IPS-NIHi7 (cell line): ENCODE data around the gene IL17RE.
A peak's percentile ranks its signal among the peaks of the same experiment; 100 is the strongest.

Experiments
- DNase-seq: peaks from one replicate; pipeline ENCODE4 v3.0.0; 2012; ENCODE audit warnings: mixed read lengths; ENCODE audit errors: extremely low spot score

IL17RE gene

GRCh38 chr3:9903238-9903624, 583 bp downstream of the IL17RE start:
- no peak for DNase-seq

GRCh38 chr3:9903904-9904303, 1.3 kb downstream of the IL17RE start:
- DNase-seq: no peak

GRCh38 chr3:9906480-9906879, 3.8 kb downstream of the IL17RE start:
- DNase-seq: no peak

- DNase-seq: no peak
These were observed 5.6 kb downstream of the IL17RE start for GRCh38 chr3:9908286-9908685.

GRCh38 chr3:9909221-9910013, 6.8 kb downstream of the IL17RE start:
- DNase-seq: no peak

GRCh38 chr3:9911863-9912262, 9.2 kb downstream of the IL17RE start:
- no peak for DNase-seq

- no peak for DNase-seq
These were observed 9.8 kb downstream of the IL17RE start for GRCh38 chr3:9912294-9912935.

GRCh38 chr3:9913601-9914000, 11.0 kb downstream of the IL17RE start:
- no peak for DNase-seq

- DNase-seq: no peak
These were observed 11.4 kb downstream of the IL17RE start for GRCh38 chr3:9914011-9914410.

GRCh38 chr3:9914559-9915253, 12.1 kb downstream of the IL17RE start:
- peak; percentile 63 for DNase-seq

GRCh38 chr3:9915254-9916141, 12.8 kb downstream of the IL17RE start:
- DNase-seq: peak; percentile 49

- no peak for DNase-seq
These were observed 13.7 kb downstream of the IL17RE start for GRCh38 chr3:9916346-9916733.

GRCh38 chr3:9916734-9917680, 14.4 kb downstream of the IL17RE start, which contains the start of gene IL17RC:
Gene IL17RC (plus strand): TSS chr3:9917098. CDS start chr3:9917316, 218 bp downstream.
- DNase-seq: peak; percentile 87

- no peak for DNase-seq
These were observed 15.2 kb downstream of the IL17RE start for GRCh38 chr3:9917820-9918219.

- DNase-seq: no peak
These were observed 15.8 kb downstream of the IL17RE start for GRCh38 chr3:9918261-9919038.

- no peak for DNase-seq
These were observed 25.5 kb downstream of the IL17RE start for GRCh38 chr3:9928158-9928557.

GRCh38 chr3:9930804-9931418, 28.3 kb downstream of the IL17RE start:
- no peak for DNase-seq

GRCh38 chr3:9932535-9932842, 29.8 kb downstream of the IL17RE start:
- no peak for DNase-seq

- peak; percentile 80 for DNase-seq
These were observed 30.4 kb downstream of the IL17RE start for GRCh38 chr3:9932843-9933560.
